Hematopoietic multipotent progenitor cell treated with erythropoietin and hydrocortisone succinate and interleukin-3 and kit ligand, for 6 days (in vitro differentiated cells): Measurements from ENCODE around the gene PGLYRP2.

ENCODE experiments used
- DNase-seq: peaks from one replicate; pipeline ENCODE4 v3.0.0-alpha.2; 2015

PGLYRP2 gene

GRCh38 chr19:15422296-15423075, 56.8 kb downstream of the PGLYRP2 start:
- DNase-seq, result no peak

GRCh38 chr19:15421721-15422260, 57.5 kb downstream of the PGLYRP2 start:
- peak; percentile 50 for DNase-seq

GRCh38 chr19:15421136-15421695, 58.1 kb downstream of the PGLYRP2 start:
- DNase-seq, result no peak

GRCh38 chr19:15419413-15420025, 59.8 kb downstream of the PGLYRP2 start:
- no peak for DNase-seq
